T-helper 1 cell treated with Interleukin-12 subunit alpha and Interleukin-12 subunit beta and Interleukin-4 antibody, amounts not matched to agents 30 ng/mL and 1 ng/mL, for 36 hours (primary cell): ENCODE results near the gene DPH1. TPM values are rescaled to one million over a fixed set of nuclear protein-coding genes. Genes with fewer than 3 reads are reported as not detected.

Experiments used
- total RNA-seq: library from RNA; stranded (reverse); gene quantifications from 2 replicates; pipeline ENCODE4 v1.2.3, GENCODE V29; 2022

The DPH1 gene
- total RNA-seq, 1 donor from 2014 or later = 48.8 TPM

Other genes starting within 250 kb of the DPH1 start
- gene SMYD4, start 200.3 kb upstream of the DPH1 start, total RNA-seq = 39.8 and 40.9 TPM in 2 replicates
- gene RPA1, start 200.1 kb upstream of the DPH1 start, total RNA-seq = 260 and 281 TPM in 2 replicates
- gene RTN4RL1, start 4.8 kb upstream of the DPH1 start, total RNA-seq = 1.5 and 1.6 TPM in 2 replicates
- gene OVCA2, start 11.9 kb downstream of the DPH1 start, total RNA-seq = 48.8 and 51.0 TPM in 2 replicates
- 101 and 105 TPM in 2 replicates for gene HIC1, start 24.9 kb downstream of the DPH1 start, total RNA-seq